PC-9 (cell line): ENCODE data around the gene MACROD2. TPM values are rescaled to one million over a fixed set of nuclear protein-coding genes. Genes with fewer than 3 reads are reported as not detected.

Experiments
- BruUV-seq: library from RNA; stranded (reverse); fragments of 400-500 nt; replicated peaks from 2 replicates; lab custom pipeline; 2021; lab: Mats Ljungman, UMichigan
- CTCF ChIA-PET: fragments of 300-600 bp; sonication (Branson Sonifier 250); formaldehyde crosslinking; loops from one replicate; lab custom pipeline; 2022; ENCODE audit warnings: antibody characterized with exemption; lab: Charles Lee
- POLR2A ChIA-PET: fragments of 300-600 bp; sonication (Branson Sonifier 250); formaldehyde crosslinking; loops from one replicate; lab custom pipeline; 2022; ENCODE audit warnings: antibody characterized with exemption; ENCODE audit not compliant: unreplicated experiment; lab: Charles Lee
- DNase-seq, 2 experiments: peaks; one replicate each; pipeline versions ENCODE4 v3.0.0 to v3.0.0-alpha.2; 2015 to 2022; ENCODE audit warnings: mixed read lengths in 1 of 2
- H2AFZ ChIP-seq: fragments of 200-600 bp; sonication (generic); 2 replicates; pipeline ENCODE4 v1.8.1; 2017; ENCODE audit warnings: antibody characterized with exemption
- H3F3A ChIP-seq: fragments of 200-600 bp; sonication (generic); 2 replicates; pipeline ENCODE4 v1.8.1; 2017; ENCODE audit warnings: antibody characterized with exemption, mild to moderate bottlenecking, low read depth; ENCODE audit not compliant: insufficient read depth
- H3K27ac ChIP-seq: fragments of 200-600 bp; sonication (generic); 2 replicates; pipeline ENCODE4 v1.6.1; 2016; ENCODE audit warnings: mixed run types
- H3K27me3 ChIP-seq: fragments of 200-600 bp; sonication (generic); 2 replicates; pipeline ENCODE4 v1.6.1; 2016; ENCODE audit warnings: low read depth, mixed run types; ENCODE audit not compliant: insufficient read depth
- H3K36me3 ChIP-seq: fragments of 200-600 bp; sonication (generic); 2 replicates; pipeline ENCODE4 v1.6.1; 2016; ENCODE audit warnings: low read depth, mixed run types
- H3K4me1 ChIP-seq: fragments of 200-600 bp; sonication (generic); replicated peaks from 2 replicates; pipeline ENCODE4 v1.6.1; 2016; ENCODE audit warnings: mixed run types; ENCODE audit not compliant: insufficient read depth
- H3K4me2 ChIP-seq: fragments of 200-600 bp; sonication (generic); 2 replicates; pipeline ENCODE4 v1.6.1; 2017; ENCODE audit warnings: mixed run types
- H3K4me3 ChIP-seq: fragments of 200-600 bp; sonication (generic); 2 replicates; pipeline ENCODE4 v1.6.1; 2016; ENCODE audit warnings: mixed run types
- H3K79me2 ChIP-seq: fragments of 200-600 bp; sonication (generic); 2 replicates; pipeline ENCODE4 v1.6.1; 2017; ENCODE audit warnings: low read depth, mixed run types
- H3K9me2 ChIP-seq: fragments of 200-600 bp; sonication (generic); 2 replicates; pipeline ENCODE4 v1.8.1; 2017; ENCODE audit warnings: mild to moderate bottlenecking; ENCODE audit not compliant: insufficient read depth
- H3K9me3 ChIP-seq: fragments of 200-600 bp; sonication (generic); 2 replicates; pipeline ENCODE4 v1.8.1; 2016; ENCODE audit warnings: low read depth; ENCODE audit not compliant: insufficient read depth
- H4K20me1 ChIP-seq: fragments of 200-600 bp; sonication (generic); 2 replicates; pipeline ENCODE4 v1.8.1; 2017; ENCODE audit not compliant: insufficient read depth
- EZH2 ChIP-seq: fragments of 200-600 bp; sonication (generic); IDR thresholded peaks from 2 replicates; pipeline ENCODE4 v1.8.0; 2017; ENCODE audit warnings: antibody characterized with exemption, low read depth
- intact Hi-C: fragments of 100-400 bp; cut with micrococcal nuclease; formaldehyde crosslinking; loops from one replicate; pipeline ENCODE4 v1.10.0; 2022; ENCODE audit not compliant: unreplicated experiment
- total RNA-seq: library from RNA; stranded (reverse); gene quantifications from 2 replicates; pipeline ENCODE4 v1.2.3, GENCODE V29; 2021
- TF ChIP-seq, protein P1 (sequence below): fragments of 200-600 bp; sonication (generic); conservative IDR thresholded peaks from 2 replicates; pipeline ENCODE4 v1.6.1; 2017; ENCODE audit warnings: mixed run types, antibody characterized with exemption, mild to moderate bottlenecking, moderate library complexity

The MACROD2 gene
- total RNA-seq, 1 experiment from 2014 or later: 11.4 TPM

DNA sequence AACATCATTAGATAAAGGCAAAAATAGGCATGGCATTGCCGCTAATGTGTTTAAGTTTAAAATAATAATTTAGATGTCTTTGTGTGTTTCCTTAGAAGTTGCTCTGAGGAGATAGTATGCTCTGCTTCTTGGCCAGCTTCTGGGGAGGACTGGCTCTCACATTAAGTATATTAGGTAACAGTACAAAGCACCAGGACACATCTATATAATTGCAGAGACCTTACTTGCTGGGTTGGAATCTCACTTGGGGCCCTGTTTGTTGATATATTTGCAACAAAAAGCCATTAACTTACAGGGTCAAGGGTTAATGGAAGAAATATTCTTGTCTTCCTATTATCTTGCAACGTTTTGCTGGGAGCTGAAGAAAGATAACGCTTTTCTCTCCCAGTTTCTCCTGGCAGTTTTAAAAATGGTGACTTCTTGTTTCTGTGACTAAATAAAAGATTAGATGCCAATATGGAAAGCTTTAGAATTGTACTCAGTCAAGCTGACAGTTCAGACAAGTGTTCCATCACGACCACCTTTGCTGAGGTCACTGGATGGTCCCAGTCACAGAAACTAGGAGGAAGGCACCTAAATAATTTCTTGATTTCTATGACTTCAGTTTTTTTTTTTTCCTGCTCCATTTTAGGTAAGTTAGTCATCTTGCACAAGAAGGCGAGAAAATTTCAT, 804.4 kb downstream of the MACROD2 start:
- no TSS peak for BruUV-seq
- no peaks in the 10 kb centered on the region for H3K9me3 ChIP-seq
- CTCF ChIA-PET: no interaction called here
- POLR2A ChIA-PET: no interaction called here
- no peaks in the 10 kb centered on the region for H3F3A ChIP-seq
- no peak for DNase-seq
- H3K36me3 ChIP-seq: no peaks in the 10 kb centered on the region
- no peak overlapping the region for H3K4me2 ChIP-seq
- H3K27me3 ChIP-seq: no peaks in the 10 kb centered on the region
- H4K20me1 ChIP-seq: no peaks in the 10 kb centered on the region
- H2AFZ ChIP-seq: no peak overlapping the region
- TF ChIP-seq, protein P1, sequence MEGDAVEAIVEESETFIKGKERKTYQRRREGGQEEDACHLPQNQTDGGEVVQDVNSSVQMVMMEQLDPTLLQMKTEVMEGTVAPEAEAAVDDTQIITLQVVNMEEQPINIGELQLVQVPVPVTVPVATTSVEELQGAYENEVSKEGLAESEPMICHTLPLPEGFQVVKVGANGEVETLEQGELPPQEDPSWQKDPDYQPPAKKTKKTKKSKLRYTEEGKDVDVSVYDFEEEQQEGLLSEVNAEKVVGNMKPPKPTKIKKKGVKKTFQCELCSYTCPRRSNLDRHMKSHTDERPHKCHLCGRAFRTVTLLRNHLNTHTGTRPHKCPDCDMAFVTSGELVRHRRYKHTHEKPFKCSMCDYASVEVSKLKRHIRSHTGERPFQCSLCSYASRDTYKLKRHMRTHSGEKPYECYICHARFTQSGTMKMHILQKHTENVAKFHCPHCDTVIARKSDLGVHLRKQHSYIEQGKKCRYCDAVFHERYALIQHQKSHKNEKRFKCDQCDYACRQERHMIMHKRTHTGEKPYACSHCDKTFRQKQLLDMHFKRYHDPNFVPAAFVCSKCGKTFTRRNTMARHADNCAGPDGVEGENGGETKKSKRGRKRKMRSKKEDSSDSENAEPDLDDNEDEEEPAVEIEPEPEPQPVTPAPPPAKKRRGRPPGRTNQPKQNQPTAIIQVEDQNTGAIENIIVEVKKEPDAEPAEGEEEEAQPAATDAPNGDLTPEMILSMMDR: no peak
- no peak for TF ChIP-seq EZH2
- no peaks in the 10 kb centered on the region for H3K79me2 ChIP-seq
- H3K9me2 ChIP-seq: no peaks in the 10 kb centered on the region
- intact Hi-C loops: no loop called here
- H3K4me3 ChIP-seq: no peak overlapping the region
- no peak overlapping the region for H3K27ac ChIP-seq
- no peaks in the 10 kb centered on the region for H3K4me1 ChIP-seq

DNA sequence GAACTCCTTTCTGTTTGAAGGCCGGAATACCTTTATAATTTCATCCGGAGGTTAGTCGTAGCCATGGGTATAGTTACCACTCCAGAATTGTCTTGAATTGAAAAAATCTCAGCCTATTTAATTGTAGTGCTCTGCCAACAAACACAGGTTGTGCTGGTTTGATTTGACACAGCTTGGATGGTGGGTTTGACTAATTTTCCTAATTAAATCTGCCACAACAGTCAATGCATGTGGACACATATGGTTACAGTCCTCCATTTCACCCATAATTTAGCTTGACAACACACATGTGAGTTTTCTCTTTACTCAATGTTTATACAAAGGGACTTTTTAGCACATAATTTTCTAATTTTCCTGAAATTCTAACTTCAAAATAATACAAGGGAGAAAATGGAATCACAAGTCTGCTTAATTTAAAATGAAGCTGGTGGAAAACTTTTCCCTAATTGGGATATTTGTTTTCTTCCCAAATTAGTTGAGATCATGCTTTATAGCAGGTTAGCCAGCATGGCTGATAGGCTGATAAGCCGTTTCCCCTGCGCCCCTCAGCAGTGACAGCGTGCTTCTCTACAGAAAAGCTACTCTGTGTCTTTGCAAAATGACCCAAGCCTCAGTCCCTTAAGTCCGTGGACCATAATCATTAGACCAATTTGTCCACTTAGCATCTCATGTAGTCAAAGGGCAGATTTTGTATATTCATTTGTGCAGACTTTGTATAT, 805.5 kb downstream of the MACROD2 start:
- TF ChIP-seq EZH2: no peak
- TF ChIP-seq, protein P1: no peak
- Histone ChIP-seq H2AFZ (no peak overlapping the region), H3K36me3 (no peaks in the 10 kb centered on the region), H3K9me3 (no peaks in the 10 kb centered on the region), H3K27me3 (no peaks in the 10 kb centered on the region), H3K4me3 (no peak overlapping the region), H3F3A (no peaks in the 10 kb centered on the region), H3K4me2 (no peak overlapping the region), H3K27ac (no peak overlapping the region), H3K4me1 (no peaks in the 10 kb centered on the region), H3K79me2 (no peaks in the 10 kb centered on the region), H4K20me1 (no peaks in the 10 kb centered on the region), H3K9me2 (no peaks in the 10 kb centered on the region)
- ChIA-PET CTCF (no interaction called here), POLR2A (no interaction called here)
- intact Hi-C loops: no loop called here
- DNase-seq: no peak
- BruUV-seq: no TSS peak

DNA sequence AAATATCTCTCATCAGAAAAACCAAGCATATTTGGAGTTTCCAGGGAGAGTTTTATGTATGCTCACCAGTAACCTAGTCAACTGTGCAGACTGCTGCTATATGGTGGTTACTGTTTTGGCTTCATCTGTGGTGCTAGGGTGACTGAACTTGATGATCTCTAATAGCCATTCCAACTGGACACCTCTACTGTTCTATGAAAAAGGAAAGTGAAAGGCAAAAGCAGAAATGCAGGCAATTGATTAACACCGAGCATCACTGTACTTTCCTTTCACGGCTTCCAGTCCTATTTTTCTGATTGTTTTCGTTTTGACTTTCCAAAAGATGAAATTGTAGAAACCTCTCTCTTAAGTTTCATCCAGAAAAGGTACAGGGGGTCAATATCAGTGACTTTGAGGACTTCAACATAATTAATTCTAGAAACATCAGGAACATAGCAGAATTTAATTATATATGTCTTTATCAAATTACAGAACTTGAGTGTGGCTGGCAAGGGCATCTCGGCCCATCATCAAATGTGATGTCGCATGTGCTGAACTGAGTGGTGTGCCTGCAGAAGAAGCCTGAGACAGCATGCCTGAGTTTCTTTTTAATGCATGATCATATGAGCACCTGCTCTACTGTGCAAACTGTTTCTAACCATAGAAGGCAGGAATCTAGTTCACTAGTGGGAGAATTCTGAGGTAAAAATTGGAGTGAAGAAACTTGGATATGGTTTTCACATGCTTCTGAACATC, 806.4 kb downstream of the MACROD2 start:
- no peak overlapping the region for H3K4me2 ChIP-seq
- DNase-seq: no peak
- ChIA-PET POLR2A (no interaction called here), CTCF (no interaction called here)
- H2AFZ ChIP-seq: no peak overlapping the region
- H4K20me1 ChIP-seq: no peaks in the 10 kb centered on the region
- intact Hi-C loops: no loop called here
- H3K4me3 ChIP-seq: no peak overlapping the region
- H3F3A ChIP-seq: no peaks in the 10 kb centered on the region
- H3K9me2 ChIP-seq: no peaks in the 10 kb centered on the region
- H3K27me3 ChIP-seq: no peaks in the 10 kb centered on the region
- H3K36me3 ChIP-seq: no peaks in the 10 kb centered on the region
- H3K79me2 ChIP-seq: no peaks in the 10 kb centered on the region
- no peaks in the 10 kb centered on the region for H3K4me1 ChIP-seq
- no TSS peak for BruUV-seq
- no peak for TF ChIP-seq EZH2
- TF ChIP-seq, protein P1: no peak
- no peak overlapping the region for H3K27ac ChIP-seq
- no peaks in the 10 kb centered on the region for H3K9me3 ChIP-seq
